ENCODE results near the gene ARFGAP2. TPM values are rescaled to one million over a fixed set of nuclear protein-coding genes. Genes with fewer than 3 reads are reported as not detected.

The ARFGAP2 gene
- polyA plus RNA-seq, 1 donor = 93.8 TPM

DNA sequence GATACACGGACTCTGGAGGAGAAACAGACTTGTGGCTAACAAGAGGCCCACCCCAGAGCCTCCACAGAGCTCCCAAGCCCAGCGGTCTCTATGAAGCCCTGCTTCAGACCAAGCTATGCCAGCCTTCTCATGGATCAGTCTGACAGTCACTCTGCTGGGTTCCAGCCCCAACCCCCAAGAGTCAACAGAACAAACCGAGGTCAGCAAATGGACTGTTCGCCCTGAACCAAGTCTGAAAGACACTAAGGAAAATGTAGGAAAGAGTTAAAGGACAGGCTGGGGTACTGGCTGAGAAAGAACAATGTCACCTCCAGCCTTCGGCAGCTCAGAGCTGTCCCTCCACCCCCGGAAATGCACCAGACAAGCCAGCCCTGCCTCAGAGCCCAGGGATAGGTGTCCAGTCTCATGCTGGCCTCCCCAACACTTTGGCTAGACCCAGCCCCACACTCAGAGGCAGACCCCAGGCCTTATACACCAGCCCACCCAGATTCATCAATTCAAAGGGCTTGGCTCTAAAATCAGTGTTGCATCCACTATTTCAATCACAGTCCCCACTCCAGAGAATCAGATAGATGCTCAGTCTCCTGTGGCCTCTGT lies 3.8 kb downstream of the ARFGAP2 start:
- no peak for DNase-seq

DNA sequence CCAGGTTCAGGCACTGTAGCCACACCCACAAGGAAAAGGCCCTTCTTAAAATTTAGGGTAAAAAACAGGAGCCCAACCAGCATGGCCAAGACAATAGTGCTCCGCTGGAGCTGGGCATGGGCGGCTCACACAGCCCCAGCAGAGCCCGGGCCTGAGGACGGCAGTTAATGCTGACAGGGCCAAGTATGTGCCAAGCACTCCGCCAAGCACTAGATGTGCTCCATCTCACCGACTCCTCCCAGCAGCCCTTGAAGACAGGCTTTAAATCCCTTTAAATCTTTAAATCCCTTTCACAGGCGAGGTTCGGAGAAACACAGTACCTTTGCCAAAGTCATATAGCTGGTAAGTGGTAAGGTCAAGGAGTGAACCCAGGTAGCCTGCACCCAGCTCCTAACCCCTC lies 4.8 kb downstream of the ARFGAP2 start:
- DNase-seq = no peak

DNA sequence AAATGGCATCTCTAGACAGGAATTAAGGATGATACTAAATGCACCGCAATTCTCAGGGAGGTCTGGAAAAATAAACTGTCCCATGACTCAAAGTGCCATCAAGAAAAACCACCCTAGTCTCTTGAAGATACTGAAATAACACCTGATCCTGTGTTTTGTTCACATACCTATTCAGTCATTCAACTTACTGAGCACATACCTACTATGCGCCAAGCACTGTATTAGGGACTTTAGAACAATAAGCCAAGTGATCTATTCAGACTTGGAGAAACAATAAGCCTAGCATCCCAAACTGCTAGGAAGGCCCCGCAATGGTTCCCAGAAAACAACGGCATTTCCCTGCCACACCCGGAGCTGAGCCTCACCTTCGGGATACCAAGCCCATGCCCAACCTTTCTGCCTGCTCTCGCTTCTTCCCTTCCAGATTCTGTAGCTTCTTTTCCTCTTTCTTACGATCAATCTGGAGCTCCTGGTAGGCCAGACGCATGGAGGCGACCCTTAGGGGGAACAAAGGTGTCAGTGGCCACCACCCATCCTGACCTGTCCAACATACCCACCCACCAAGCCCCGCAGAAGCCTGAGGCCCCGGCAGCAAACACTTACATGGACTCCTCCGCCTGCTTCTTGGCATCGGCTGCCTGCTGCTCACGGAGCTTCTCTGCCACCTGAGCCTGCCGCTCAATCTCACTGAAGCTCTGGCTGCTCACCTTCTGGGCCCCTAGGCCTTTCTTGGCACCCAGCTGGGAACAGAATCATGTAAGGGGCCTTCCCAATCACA lies 5.4 kb downstream of the ARFGAP2 start:
- DNase-seq = no peak

DNA sequence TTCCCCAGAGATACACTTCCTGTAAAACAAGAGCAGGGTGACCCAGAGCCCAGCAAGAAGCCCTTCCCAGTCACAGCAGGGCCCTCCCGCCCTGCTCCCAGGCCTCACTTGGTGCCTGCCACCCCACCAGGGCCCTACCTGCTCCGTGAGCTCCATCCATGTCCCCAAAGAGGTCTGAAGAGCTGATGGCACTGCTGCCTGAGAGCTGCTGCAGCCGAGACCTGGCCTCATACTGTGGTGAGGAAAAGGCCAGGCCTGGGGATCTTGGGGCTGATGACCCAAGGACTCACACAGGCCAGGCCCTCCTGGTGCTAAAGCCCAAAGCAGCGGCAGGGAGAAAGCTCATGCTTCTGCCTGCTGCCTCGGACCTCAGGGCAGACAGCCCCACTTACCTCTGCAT lies 10.3 kb downstream of the ARFGAP2 start:
- DNase-seq = no peak

DNA sequence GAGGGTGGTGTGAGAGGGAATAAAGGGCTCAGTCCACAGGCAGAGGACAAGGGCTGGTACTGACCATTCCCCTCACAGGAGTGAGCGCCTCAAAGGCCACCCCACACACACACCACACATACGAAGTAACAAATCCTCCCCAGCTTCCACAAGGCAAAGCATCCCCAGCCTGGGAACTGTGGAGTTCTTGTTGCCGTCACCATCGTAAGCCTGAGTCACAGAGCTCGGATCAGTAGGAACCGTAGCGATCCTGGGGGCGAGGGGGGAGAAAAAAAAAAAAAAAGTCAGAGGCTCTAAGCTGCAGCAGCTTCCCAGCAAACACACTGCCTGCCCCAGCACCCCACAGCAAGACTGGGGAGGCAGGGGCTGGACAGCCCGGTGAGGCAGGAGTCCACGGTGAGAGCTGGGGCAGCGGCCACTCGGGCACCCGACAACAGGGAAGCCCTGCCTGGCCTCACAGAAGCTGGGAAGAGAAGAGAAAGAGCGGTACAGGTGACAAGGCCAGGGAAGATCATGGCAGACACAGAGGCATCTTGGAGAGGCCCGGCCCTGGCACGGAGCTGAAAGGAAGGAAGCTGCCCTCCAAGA lies 11.3 kb downstream of the ARFGAP2 start:
- DNase-seq = no peak

DNA sequence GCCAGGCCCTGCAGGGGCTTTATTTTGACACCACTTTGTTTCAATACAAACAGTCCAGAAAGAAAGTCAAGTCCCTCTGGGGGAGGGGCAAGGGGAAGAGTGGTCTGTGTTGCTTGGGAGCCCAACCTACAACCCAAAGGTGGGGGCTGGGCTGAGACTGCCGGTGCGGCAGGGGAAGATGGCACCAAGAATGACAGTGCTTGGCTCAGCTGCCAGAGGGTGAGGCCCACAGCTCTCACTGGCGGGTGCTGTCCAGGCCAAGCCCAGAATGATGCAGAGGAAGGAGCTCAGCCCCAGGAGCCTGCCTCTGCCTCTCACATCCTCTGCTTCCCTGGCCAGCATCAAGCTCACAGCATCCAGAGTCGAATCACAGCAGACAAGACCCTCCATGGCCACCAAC lies 12.4 kb downstream of the ARFGAP2 start:
- no peak for DNase-seq

DNA sequence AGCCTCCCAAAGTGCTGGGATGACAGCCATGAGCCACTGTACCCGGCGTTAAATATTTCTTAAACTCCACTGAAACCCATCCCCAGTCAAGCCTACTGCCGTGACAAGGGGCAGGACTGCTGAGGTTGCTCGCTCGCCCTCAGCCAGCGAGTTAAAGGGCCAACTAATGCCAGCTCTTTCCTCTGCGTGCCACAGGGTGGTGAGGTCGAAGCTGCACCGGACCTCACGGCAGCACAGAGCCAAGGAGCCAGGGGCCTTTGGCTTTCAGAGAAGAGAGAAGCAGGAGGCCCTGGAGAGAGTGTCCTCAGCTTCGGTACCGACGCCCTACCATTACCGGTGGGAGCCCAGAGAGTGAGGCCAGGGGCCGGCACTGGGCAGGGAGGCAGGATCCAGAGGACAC lies 12.8 kb downstream of the ARFGAP2 start:
- DNase-seq = no peak

DNA sequence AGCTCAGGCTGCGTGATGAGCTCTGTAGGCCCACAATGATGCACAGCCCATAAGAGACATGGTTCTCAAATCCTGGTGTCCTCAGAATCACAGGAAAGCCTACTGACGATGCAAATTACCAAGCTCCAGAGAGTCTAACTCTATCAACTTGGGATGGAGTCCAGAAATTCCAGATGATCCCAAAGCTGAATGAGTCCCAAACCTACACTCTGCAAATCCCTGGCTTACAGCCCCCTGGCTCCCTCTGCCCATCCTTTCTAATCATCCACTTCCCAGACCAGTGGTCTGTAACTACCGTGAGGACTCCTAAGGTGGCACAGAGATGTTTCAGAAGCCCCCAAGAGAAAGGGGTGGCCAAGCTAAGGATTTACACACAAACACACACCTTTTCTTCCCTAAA lies 13.5 kb downstream of the ARFGAP2 start:
- no peak for DNase-seq

DNA sequence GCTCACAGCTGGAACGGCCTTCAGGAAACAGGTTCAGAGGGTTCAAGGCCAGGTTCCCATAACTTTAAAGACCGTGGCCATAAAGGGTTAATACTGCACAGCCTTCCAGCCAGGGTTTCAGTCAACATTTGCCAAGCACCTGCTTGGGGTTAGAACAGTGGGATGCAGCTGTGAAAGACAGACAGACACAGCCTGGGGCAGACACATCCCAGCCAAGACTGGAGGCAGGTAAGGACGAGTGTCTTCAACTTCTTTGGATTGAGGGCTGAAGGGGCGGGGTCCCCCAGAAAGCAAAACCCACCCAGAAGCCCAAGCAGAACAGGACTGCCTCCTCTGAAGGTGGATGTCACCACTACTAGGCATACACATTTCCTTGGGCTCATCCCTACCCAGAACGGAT lies 14.3 kb downstream of the ARFGAP2 start:
- DNase-seq = no peak

DNA sequence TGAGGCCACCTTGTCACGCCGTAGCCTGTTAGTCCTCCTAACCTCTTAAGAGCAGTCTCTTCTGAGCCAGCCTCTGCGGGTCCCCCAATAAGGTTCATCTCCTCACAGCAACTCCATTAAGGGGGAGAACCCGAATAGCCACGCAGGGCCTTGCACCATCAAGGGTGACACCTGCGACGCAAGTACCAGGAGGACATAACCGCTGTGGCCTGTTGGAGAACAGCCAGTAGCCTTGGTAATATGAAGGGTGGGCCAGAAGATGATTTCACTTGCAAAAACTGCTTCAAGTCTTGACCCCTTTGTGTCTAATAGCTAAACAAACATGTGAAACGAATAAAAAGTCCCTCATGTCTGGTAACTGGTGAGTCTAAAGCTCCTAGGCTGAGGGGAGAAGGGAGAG lies 14.8 kb downstream of the ARFGAP2 start:
- DNase-seq = no peak

DNA sequence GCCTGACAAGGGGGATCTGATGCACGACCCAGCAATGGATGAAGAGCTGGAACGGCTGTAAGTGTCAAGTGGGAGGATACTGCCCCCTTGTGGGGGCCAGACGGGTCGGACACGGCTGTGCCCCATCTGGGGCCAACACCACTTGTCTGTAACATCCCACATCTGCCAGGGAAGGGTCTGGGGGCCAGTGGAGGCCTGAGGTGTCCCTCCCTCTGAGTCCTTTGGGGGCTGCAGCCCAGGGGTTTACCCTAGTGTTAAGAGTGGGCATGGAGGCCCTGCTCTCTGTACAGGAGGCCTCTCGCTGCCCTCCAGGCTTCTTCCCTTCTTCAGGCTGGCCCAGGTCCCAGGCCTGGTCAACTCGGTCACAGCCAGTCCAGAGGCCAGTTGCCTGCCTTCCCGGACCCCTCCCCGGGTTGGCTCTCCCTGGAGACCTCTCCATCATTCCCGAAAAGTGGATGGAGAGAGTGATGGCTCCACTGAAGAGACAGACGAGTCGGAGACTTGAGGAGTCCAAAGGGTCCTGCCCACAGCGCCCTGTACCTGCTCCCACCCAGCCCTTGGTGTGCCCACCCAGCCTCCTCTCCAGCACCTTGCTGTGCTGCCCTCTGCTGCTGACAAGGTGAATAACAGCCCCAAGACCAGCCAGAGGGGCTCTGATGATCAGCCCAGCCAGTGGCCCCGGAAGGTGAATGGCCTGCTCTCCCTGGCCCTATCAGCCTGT lies 15.4 kb downstream of the ARFGAP2 start:
- peak; percentile 41 for DNase-seq

DNA sequence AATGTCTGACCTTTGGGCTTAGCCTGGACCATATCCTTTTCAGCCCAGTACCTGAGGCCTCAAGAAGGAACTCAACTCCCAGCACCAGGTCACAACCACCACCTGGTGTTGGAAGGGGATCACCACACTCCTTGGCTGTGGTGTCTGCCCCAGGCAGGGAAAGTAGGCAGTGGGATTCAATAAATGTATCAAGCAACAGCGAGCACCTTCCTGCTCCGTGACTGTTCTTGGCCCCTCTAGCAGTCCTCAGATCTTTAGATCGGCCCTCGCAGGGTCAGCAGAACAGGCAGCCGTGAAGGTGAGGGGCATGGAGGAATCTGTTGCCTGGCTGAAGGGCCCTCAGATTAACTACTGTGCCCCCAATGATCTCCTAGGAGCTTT lies 15.9 kb downstream of the ARFGAP2 start:
- no peak for DNase-seq

DNA sequence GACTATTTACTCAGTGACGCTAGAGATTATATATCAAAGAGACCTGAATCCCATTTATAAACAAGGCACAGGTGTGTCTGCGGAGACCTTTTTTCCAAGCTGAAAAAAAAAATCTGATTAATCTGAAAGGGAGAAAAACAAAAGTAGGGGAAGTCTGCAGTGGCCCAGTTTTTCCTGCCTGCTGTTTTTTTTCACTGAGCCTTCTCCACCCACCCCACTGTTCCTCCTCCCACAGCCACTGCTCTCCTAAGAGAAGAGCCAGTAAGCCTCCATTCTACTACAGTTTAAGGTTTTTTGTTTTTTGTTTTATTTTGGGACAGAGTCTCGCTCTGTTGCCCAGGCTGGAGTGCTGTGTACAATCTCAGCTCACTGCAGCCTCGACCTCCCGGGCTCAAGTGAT lies 18.4 kb downstream of the ARFGAP2 start:
- no peak for DNase-seq

DNA sequence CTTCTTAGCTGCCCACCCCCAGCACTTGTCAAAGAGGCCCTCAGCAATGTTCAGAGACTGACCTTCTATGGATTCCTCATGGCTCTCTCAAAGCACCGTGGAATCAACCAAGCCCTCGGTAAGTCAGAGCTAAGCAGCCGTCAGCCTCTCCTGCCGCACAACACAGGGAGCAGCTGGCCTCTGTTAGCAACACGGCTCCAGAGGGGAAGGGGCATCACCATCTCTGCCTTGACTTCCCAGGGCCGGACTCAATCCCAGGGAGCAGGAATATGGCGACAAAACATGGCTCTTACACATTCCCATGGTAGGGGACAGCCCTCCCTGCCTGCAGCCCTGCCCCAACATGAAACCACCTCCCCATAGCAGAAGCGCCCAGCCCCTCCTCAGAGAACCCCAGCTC lies 18.9 kb downstream of the ARFGAP2 start:
- no peak for DNase-seq

DNA sequence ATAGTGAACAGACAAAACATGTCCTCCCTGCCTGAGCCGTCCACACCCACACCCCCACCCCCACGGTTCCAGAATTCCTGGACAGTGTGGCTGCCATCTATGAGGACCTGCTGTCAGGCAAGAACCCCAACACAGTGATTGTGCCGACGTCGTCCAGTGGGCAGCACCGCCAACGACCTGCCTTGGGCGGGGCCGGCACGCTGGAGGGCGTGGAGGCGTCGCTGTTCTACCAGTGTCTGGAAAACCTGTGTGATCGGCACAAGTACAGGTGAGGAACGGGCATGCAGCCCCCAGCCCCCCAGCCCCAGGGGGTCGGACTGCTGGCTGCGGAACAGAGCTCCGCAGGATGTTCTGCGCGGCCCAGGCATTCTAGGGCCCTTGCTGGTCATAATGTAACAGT lies 19.7 kb downstream of the ARFGAP2 start:
- DNase-seq = no peak

DNA sequence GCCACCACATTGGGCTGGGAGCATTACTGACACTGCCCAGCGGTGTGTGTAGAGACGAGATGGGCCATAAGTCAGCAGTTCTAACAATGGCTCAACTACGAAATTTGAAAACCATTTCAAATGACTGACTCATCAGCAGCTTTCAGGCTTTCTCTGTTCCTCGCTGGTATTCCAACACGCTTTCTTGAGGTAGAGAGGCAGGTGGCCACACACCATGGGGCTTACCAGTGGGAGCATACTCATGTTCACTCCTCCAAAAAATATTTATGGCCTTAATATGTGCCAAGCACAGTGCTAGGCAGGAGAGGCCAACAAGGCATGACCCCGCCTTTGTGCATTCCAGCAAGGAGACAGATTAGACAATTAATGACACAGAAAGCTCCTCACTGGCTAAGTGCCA lies 20.3 kb downstream of the ARFGAP2 start:
- DNase-seq = no peak

DNA sequence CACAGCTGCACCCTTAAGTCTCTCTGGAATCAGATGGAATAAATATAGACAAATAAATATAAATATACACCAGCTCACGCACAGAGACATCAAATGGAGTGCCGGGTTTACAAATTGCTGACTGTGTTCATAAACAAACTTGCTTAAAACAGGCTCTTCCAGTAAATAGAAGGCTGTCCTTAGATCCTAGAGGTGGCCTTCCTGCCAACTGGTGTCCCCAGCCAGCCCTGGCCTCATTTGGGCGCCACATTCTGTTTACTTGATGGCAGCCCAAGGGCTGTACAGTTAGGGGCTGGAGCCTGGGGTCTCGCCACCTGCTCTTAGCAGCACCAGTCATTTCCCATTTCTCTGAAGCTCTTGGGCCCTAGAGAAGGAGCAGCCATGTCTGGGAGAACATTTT lies 20.8 kb downstream of the ARFGAP2 start:
- DNase-seq = no peak

DNA sequence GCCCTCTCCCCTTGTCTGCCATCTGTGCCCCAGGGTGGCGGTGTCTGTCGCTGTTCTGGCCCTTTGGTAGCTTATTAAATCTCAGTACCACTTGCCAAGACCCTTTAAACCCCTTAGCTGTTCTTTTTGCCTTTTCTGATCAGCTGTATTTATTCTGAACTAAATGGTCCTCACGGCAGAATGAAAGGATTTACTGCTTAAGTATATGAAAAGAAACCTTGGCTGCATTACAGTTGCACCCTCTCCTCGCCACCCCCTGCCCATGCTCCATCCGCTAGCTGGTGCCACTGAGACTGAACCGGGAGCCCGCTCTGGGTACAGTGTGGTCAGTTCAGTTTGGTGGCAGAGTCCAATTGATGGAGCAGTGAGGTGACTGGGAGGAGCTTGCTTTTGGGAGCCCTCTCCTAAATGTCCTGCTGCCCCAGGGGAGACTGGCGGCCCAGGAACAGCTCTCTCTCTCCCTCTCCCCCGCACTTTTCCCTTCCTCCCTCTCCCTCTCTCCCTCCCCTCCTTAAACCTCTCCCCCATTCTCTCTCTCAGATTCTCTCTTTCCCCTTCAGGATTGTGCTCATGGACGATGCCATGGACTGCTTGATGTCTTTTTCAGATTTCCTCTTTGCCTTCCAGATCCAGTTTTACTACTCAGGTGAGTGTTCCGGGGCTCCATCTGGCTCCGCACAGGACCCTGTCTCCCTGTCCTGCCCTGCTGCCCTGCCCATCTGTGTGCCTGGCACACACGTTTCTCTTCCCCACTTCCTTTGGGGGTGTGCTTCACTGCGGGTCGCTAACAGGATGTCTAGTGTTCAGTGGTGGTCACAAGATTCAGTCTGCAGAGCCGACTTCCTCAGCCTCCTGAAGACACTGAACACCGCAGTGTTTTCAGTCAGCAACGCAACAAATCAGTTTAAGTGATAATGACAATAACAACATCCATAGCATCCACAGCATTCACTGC lies 21.8 kb downstream of the ARFGAP2 start:
- DNase-seq = no peak

DNA sequence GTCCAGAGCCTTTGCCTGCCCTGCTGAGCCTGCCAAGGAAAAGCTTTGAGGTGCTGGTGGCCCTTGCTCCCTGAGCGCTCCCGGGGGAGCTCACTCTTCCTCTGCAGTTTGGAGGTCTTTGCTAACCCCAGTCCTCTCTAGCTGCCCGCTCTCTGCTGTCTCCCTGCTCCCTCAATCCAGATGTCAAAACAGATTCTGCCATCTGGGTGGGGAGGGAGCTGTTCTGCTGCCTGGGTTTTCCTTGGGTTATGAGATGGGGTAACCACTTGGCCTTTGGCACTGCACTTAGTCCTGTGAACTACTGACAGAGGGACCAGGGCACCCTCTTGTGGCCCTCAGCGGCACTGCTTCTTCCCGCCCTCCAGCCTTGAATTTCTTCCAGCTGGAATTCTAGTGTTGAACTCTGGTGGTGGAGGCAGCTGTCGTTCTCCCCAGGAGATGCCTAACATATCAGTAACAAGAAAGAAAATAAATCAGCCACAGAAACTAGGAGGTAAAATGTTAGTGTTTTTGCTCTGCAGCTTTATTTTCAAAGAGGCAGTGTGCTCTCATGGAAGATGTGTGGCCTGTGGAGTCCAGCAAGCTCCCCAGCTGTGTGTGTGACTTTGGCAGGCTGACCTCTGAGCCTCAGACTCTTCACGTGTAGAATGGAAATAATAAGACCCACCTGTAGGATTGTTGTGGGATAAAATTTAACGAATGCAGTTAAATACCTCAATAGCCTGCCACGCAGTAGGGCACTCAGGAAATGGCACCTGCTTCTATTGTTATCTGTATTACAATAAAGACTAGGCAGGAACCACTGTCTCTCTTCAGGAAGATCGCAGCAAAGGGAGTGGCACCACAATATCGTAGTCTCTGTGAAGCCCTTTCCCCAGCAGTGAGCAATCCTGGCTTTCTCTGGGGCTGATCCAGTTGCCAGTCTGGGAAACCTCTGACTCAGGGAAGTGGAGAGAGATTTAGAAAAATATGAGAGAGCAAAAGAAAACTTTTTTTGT lies 23.4 kb downstream of the ARFGAP2 start:
- peak; percentile 79 for DNase-seq

DNA sequence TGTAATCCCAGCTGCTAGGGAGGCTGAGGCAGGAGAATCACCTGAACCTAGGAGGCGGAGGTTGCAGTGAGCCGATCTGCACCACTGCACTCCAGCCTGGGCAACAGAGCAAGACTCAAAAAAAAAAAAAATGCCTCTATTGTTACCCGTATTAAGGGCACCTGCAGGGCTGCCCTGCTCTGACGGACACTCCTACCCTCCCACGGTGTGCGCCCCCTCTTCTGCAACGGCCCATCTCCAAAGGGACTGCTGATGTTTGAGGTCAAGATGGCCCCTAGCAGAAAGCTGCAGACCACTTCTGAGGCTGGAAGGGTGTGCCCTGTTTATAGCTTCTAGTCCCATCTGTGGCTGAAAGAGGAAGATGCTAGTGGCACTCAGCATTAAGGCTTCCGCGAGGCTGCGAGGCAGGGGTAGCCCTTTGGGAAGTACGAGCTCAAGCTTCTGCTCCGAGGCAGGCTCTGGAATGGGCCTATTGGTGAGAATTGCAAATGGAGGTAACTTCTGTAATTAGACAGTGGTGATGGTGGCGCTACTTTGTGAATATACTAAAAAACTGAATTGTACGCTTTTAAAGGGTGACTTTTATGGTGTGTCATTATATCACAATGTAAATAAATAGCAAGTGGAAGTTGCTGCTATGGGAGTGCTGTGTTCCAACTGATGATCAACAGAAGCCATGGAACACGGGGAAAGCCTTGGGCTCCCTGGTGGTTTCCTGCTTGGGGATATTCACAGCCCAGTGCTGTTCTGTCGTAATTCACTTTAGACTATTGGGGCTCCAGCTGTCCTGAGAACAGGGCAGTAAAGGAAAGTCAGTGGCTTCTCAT lies 24.3 kb downstream of the ARFGAP2 start:
- DNase-seq = no peak

All from left kidney (tissue), 2 donors.